SK-N-SH (cell line): Measurements from ENCODE around the gene ZNF280C. TPM values are rescaled to one million over a fixed set of nuclear protein-coding genes. Genes with fewer than 3 reads are reported as not detected.
A peak's percentile ranks its signal among the peaks of the same experiment; 100 is the strongest.
"Not testable (repeated sequence)": the region's sequence is repeated elsewhere in the genome, so short reads cannot be mapped to it uniquely, and the experiment has no call there.

Source experiments
- CTCF ChIA-PET: fragments of 300-600, 350-600 bp; formaldehyde crosslinking; extraction: SDS; loops from one replicate; lab custom pipeline; 2021; lab: Yijun Ruan, JAX
- POLR2A ChIA-PET: fragments of 350-600 bp; sonication (Branson Sonifier 250); formaldehyde crosslinking; extraction: SDS; loops from one replicate; lab custom pipeline; 2020; ENCODE audit warnings: antibody characterized with exemption, inconsistent platforms; lab: Yijun Ruan, JAX
- DNase-seq: peaks from one replicate; pipeline ENCODE4 v3.0.0; 2012
- H2AFZ ChIP-seq: fragments of 200-600 bp; sonication (generic); 2 replicates; pipeline ENCODE4 v1.8.1; 2016; ENCODE audit warnings: antibody characterized with exemption, mild to moderate bottlenecking, low read depth
- H3F3A ChIP-seq: fragments of 200-600 bp; sonication (generic); replicated peaks from 2 replicates; pipeline ENCODE3; 2016; ENCODE audit warnings: antibody characterized with exemption, mild to moderate bottlenecking; ENCODE audit not compliant: insufficient read depth
- H3K27ac ChIP-seq, 2 experiments: fragments of 200-500 bp in 1 of 2; fragments of 200-600 bp in 1 of 2; sonication (Bioruptor generic) in 1 of 2; sonication (generic), shearing (Covaris generic) in 1 of 2; 2 replicates each; pipeline versions ENCODE4 v1.5.1 to v1.6.1; 2014 to 2016; ENCODE audit warnings: low read depth in 2 of 2, inconsistent platforms in 1 of 2, low read length in 1 of 2, mild to moderate bottlenecking in 1 of 2, mixed read lengths in 1 of 2
- H3K27me3 ChIP-seq: fragments of 200-600 bp; sonication (generic), shearing (Covaris generic); 2 replicates; pipeline ENCODE4 v1.6.1; 2016; ENCODE audit warnings: mixed run types; ENCODE audit not compliant: insufficient read depth
- H3K36me3 ChIP-seq, 2 experiments: fragments of 200-500 bp in 1 of 2; fragments of 200-600 bp in 1 of 2; sonication (Bioruptor generic) in 1 of 2; sonication (generic) in 1 of 2; replicated peaks in 1 of 2; 2 replicates each; pipeline versions ENCODE3 to v1.5.1; 2014 to 2016; ENCODE audit warnings: low read length in 1 of 2, mild to moderate bottlenecking in 1 of 2; ENCODE audit not compliant: insufficient read depth in 2 of 2, control insufficient read depth in 1 of 2
- H3K4me1 ChIP-seq, 2 experiments: fragments of 200-500 bp in 1 of 2; fragments of 200-600 bp in 1 of 2; sonication (Bioruptor generic) in 1 of 2; sonication (generic), shearing (Covaris generic) in 1 of 2; 2 replicates each; pipeline versions ENCODE4 v1.5.1 to v1.6.1; 2014 to 2016; ENCODE audit warnings: low read depth in 1 of 2, low read length in 1 of 2, mixed run types in 1 of 2; ENCODE audit not compliant: insufficient read depth in 2 of 2, control insufficient read depth in 1 of 2
- H3K4me2 ChIP-seq: fragments of 200-600 bp; sonication (generic), shearing (Covaris generic); 2 replicates; pipeline ENCODE4 v1.6.1; 2017; ENCODE audit warnings: mixed run types
- H3K4me3 ChIP-seq, 2 experiments: fragments of 200-500 bp in 1 of 2; fragments of 200-600 bp in 1 of 2; sonication (Bioruptor generic) in 1 of 2; sonication (generic), shearing (Covaris generic) in 1 of 2; 2 replicates each; pipeline versions ENCODE4 v1.5.1 to v1.8.1; 2014 to 2016; ENCODE audit warnings: low read depth in 2 of 2, inconsistent platforms in 1 of 2, low read length in 1 of 2, mild to moderate bottlenecking in 1 of 2, mixed read lengths in 1 of 2, moderate library complexity in 1 of 2
- H3K79me2 ChIP-seq: fragments of 200-600 bp; sonication (generic); 2 replicates; pipeline ENCODE4 v1.8.1; 2017; ENCODE audit warnings: mild to moderate bottlenecking; ENCODE audit not compliant: insufficient read depth
- H3K9ac ChIP-seq: fragments of 200-600 bp; sonication (generic); 2 replicates; pipeline ENCODE4 v1.6.1; 2017; ENCODE audit warnings: mixed run types
- H3K9me2 ChIP-seq: fragments of 200-600 bp; sonication (generic); 2 replicates; pipeline ENCODE4 v1.6.1; 2017; ENCODE audit warnings: mixed run types
- H3K9me3 ChIP-seq: fragments of 200-600 bp; sonication (generic); 2 replicates; pipeline ENCODE4 v1.6.1; 2017; ENCODE audit warnings: mixed run types, mild to moderate bottlenecking, moderate library complexity
- H4K20me1 ChIP-seq: fragments of 200-600 bp; sonication (generic); 2 replicates; pipeline ENCODE4 v1.6.1; 2017; ENCODE audit warnings: mild to moderate bottlenecking, mixed run types; ENCODE audit not compliant: insufficient read depth
- ELF1 ChIP-seq: IDR thresholded peaks from 2 replicates; pipeline ENCODE4 v1.4.0; 2012
- EZH2phosphoT487 ChIP-seq: fragments of 200-600 bp; sonication (generic); IDR thresholded peaks from 2 replicates; pipeline ENCODE4 v1.6.1; 2017; ENCODE audit warnings: low read depth, mixed run types, mild to moderate bottlenecking, antibody characterized with exemption, moderate library complexity, borderline replicate concordance
- FOSL2 ChIP-seq: IDR thresholded peaks from 2 replicates; pipeline ENCODE4 v1.4.0; 2012; ENCODE audit warnings: low read depth, mild to moderate bottlenecking, moderate library complexity, borderline replicate concordance
- NRF1 ChIP-seq: IDR thresholded peaks from 2 replicates; pipeline ENCODE4 v1.6.1; 2012; ENCODE audit warnings: low read depth, mild to moderate bottlenecking, low read length
- RAD21 ChIP-seq: IDR thresholded peaks from 2 replicates; pipeline ENCODE4 v1.6.1; 2012; ENCODE audit warnings: mild to moderate bottlenecking, low read length
- RXRA ChIP-seq: IDR thresholded peaks from 2 replicates; pipeline ENCODE4 v1.4.0; 2012; ENCODE audit warnings: low read depth, mild to moderate bottlenecking, borderline replicate concordance
- USF2 ChIP-seq: fragments of 150-350 bp; IDR thresholded peaks from 2 replicates; pipeline ENCODE4 v1.6.1; 2017; ENCODE audit warnings: antibody characterized with exemption, low read length, low read depth, borderline replicate concordance
- YY1 ChIP-seq: IDR thresholded peaks from 2 replicates; pipeline ENCODE4 v1.4.0; 2012; ENCODE audit warnings: low read depth, mild to moderate bottlenecking
- WGBS: methylation state at CpG from one replicate; pipeline ENCODE4 v1.1.6; 2017; ENCODE audit warnings: low lambda C conversion rate; 5-methylcytosine and 5-hydroxymethylcytosine counted together
- polyA plus RNA-seq, 3 experiments: library from polyadenylated mRNA; depleted of rRNA; stranded (reverse); fragments of >200 nt; gene quantifications; 2 replicates each; pipeline ENCODE4 v1.2.3, GENCODE V29; 2012
- TF ChIP-seq, protein P1 (sequence below): fragments of 150-350 bp; IDR thresholded peaks from 2 replicates; pipeline ENCODE4 v1.6.1; 2016; ENCODE audit warnings: mild to moderate bottlenecking, low read depth, low read length

Gene ZNF280C
- polyA plus RNA-seq, 1 of the 3 experiments (the other 2 are of a cell fraction): 2.7 TPM

GRCh38 chrX:130245441-130245840 is 23.3 kb downstream of the ZNF280C start:
- peak overlapping the region in 1 of 2 experiments; percentile 59; a peak in 2 of 4 replicates for H3K27ac ChIP-seq

GRCh38 chrX:130231184-130231583 is 37.5 kb downstream of the ZNF280C start:
- H3K9ac ChIP-seq, H3F3A ChIP-seq, H3K4me3 ChIP-seq, DNase-seq, H3K4me1 ChIP-seq, CTCF ChIA-PET, H3K9me3 ChIP-seq, H2AFZ ChIP-seq, H3K79me2 ChIP-seq, H4K20me1 ChIP-seq, POLR2A ChIA-PET, H3K27me3 ChIP-seq, H3K4me2 ChIP-seq, H3K9me2 ChIP-seq, H3K27ac ChIP-seq: not testable (repeated sequence)
- peaks cover 34 to 47% of the 10 kb centered on the region in 2 experiments for H3K36me3 ChIP-seq
- 46% methylated on average over 4 of the region's 4 CpGs for WGBS

More at GRCh38 chrX:130245441-130245840, 23.3 kb downstream of the ZNF280C start:
- no peaks in the 10 kb centered on the region for H3K9me2 ChIP-seq
- no peak overlapping the region for H3K9ac ChIP-seq
- CTCF ChIA-PET: no interaction called here
- H3K4me1 ChIP-seq: no peaks in the 10 kb centered on the region; a peak in 1 of 4 replicates
- H3K79me2 ChIP-seq: no peaks in the 10 kb centered on the region
- H3K27me3 ChIP-seq: no peaks in the 10 kb centered on the region; the same call in 1 of the 2 replicates
- peaks cover 19% of the 10 kb centered on the region for H3F3A ChIP-seq
- H3K4me2 ChIP-seq: no peak overlapping the region
- H4K20me1 ChIP-seq: no peaks in the 10 kb centered on the region
- H3K9me3 ChIP-seq: no peaks in the 10 kb centered on the region
- no peak for DNase-seq
- TF ChIP-seq FOSL2 (peak; percentile 5; the same call in 1 of the 2 replicates), RAD21 (no peak)
- TF ChIP-seq, all 33 proteins: peak for 1
- H2AFZ ChIP-seq: no peak overlapping the region
- no peak overlapping the region for H3K4me3 ChIP-seq
- peaks cover 6 to 10% of the 10 kb centered on the region in 2 experiments for H3K36me3 ChIP-seq
- POLR2A ChIA-PET: no interaction called here

DNA sequence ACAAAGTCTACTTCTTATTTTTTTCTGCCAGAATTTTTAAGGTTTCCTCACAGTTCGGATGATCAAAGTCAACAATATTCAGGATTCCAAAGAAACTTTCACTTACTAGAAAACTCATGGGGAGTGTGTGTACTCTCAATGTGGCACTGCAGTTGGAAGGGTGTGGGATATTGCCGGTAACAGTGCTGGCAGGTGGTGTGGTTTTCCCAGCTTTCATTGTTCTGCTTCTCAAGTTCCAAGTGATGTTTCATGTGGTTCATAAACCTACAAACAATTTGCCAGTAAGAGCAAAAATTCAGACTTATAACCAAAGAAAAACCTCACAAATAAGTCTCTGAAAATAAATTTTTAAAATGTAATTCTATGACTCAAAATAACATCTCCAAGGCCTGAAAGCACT is 39.8 kb downstream of the ZNF280C start:
- Histone ChIP-seq H3K27ac (no peak overlapping the region), H2AFZ (no peak overlapping the region), H3K4me2 (no peak overlapping the region), H3K4me1 (no peaks in the 10 kb centered on the region), H3K36me3 (peaks cover 31 to 52% of the 10 kb centered on the region in 2 experiments), H3K9ac (no peak overlapping the region), H3K79me2 (no peaks in the 10 kb centered on the region), H3F3A (peaks cover 2% of the 10 kb centered on the region), H3K9me3 (no peaks in the 10 kb centered on the region), H3K27me3 (no peaks in the 10 kb centered on the region), H4K20me1 (no peaks in the 10 kb centered on the region), H3K4me3 (no peak overlapping the region), H3K9me2 (no peaks in the 10 kb centered on the region)
- TF ChIP-seq RXRA (no peak), NRF1 (no peak), ELF1 (no peak), USF2 (no peak), YY1 (no peak), EZH2phosphoT487 (no peak)
- TF ChIP-seq, protein P1, sequence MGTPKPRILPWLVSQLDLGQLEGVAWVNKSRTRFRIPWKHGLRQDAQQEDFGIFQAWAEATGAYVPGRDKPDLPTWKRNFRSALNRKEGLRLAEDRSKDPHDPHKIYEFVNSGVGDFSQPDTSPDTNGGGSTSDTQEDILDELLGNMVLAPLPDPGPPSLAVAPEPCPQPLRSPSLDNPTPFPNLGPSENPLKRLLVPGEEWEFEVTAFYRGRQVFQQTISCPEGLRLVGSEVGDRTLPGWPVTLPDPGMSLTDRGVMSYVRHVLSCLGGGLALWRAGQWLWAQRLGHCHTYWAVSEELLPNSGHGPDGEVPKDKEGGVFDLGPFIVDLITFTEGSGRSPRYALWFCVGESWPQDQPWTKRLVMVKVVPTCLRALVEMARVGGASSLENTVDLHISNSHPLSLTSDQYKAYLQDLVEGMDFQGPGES: no peak
- POLR2A ChIA-PET: no interaction called here
- DNase-seq: no peak
- WGBS: 53% methylated on average over 2 of the region's 2 CpGs
- CTCF ChIA-PET: no interaction called here
